ENCODE data around the gene PCIF1. TPM values are rescaled to one million over a fixed set of nuclear protein-coding genes. Genes with fewer than 3 reads are reported as not detected.
A peak's percentile ranks its signal among the peaks of the same experiment; 100 is the strongest.

The PCIF1 gene
- total and polyA plus RNA-seq, 9 of the 15 experiments (the other 6 are each of a cell fraction or from before 2014, with no cell fraction given): 5.8 to 29.4 (median 11.3) TPM

DNA sequence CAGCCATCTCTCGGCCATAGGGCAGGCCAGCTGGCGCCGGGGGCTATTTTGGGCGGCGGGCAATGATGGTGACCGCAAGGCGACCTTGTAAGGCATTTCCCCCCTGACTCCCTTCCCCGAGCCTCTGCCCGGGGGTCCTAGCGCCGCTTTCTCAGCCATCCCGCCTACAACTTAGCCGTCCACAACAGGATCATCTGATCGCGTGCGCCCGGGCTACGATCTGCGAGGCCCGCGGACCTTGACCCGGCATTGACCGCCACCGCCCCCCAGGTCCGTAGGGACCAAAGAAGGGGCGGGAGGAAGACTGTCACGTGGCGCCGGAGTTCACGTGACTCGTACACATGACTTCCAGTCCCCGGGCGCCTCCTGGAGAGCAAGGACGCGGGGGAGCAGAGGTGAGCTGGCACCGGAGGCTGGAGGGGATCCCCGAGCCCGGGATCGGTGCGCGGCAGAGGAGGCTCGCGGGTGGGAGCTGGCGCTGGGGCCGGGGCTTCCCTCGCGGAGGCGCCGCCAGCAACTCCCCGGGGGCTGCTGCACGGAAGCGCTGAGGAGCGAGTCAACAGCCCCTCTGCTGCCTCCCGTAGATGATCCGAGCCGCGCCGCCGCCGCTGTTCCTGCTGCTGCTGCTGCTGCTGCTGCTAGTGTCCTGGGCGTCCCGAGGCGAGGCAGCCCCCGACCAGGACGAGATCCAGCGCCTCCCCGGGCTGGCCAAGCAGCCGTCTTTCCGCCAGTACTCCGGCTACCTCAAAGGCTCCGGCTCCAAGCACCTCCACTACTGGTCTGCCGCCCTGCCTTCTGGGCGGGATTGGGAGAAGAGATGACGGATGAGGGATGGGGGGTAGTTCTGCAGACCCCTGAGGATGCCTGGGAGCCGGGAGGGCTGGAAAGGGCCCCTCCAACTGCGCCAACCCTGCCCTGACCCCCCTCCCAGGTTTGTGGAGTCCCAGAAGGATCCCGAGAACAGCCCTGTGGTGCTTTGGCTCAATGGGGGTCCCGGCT lies 43.2 kb upstream of the PCIF1 start, which contains the start of the genes CTSA and NEURL2 (continued):
- no peak for TF ChIP-seq PCBP1 (IDR thresholded peaks at IDR 0.05; ENCODE audit: low read depth, low read length, poor library complexity, severe bottlenecking)
- TF ChIP-seq ZNF449 (CRISPR knock-in tag; IDR thresholded peaks at IDR 0.05): no peak
- TF ChIP-seq ZFP30 (CRISPR knock-in tag; IDR thresholded peaks at IDR 0.05; ENCODE audit: borderline replicate concordance): no peak
- no peak for TF ChIP-seq ZNF311 (CRISPR knock-in tag; IDR thresholded peaks at IDR 0.05)
- no peak for TF ChIP-seq TFAM (CRISPR knock-in tag; conservative IDR thresholded peaks at IDR 0.05)
- TF ChIP-seq TAF1 (IDR thresholded peaks at IDR 0.05; ENCODE audit: control insufficient read depth, extremely low read depth, insufficient read depth, low read length, severe bottlenecking): peak; percentile 90
- TF ChIP-seq CHD2 (IDR thresholded peaks at IDR 0.05; ENCODE audit: low read depth, low read length): peak; percentile 4; the same call in 1 of the 2 replicates
- peak; percentile 63 for TF ChIP-seq ZBTB17 (CRISPR knock-in tag; IDR thresholded peaks at IDR 0.05)
- TF ChIP-seq CEBPG (CRISPR knock-in tag; IDR thresholded peaks at IDR 0.05): no peak
- no peak for TF ChIP-seq CEBPG (tag; conservative IDR thresholded peaks at IDR 0.05 in 1 of 2, IDR thresholded peaks at IDR 0.05 in 1 of 2)
- no peak for TF ChIP-seq EZH2 (IDR thresholded peaks at IDR 0.05; ENCODE audit: borderline replicate concordance, low read depth, low read length)
- TF ChIP-seq BHLHE40 (IDR thresholded peaks at IDR 0.05; ENCODE audit: low read length): peak; percentile 98
- 0 out of 2 replicates have a peak, but pooled peaks have one; percentile 36 for TF ChIP-seq SMAD4 (CRISPR knock-in tag; conservative IDR thresholded peaks at IDR 0.05)
- TF ChIP-seq, protein P1, sequence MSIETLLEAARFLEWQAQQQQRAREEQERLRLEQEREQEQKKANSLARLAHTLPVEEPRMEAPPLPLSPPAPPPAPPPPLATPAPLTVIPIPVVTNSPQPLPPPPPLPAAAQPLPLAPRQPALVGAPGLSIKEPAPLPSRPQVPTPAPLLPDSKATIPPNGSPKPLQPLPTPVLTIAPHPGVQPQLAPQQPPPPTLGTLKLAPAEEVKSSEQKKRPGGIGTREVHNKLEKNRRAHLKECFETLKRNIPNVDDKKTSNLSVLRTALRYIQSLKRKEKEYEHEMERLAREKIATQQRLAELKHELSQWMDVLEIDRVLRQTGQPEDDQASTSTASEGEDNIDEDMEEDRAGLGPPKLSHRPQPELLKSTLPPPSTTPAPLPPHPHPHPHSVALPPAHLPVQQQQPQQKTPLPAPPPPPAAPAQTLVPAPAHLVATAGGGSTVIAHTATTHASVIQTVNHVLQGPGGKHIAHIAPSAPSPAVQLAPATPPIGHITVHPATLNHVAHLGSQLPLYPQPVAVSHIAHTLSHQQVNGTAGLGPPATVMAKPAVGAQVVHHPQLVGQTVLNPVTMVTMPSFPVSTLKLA (conservative IDR thresholded peaks at IDR 0.05): peak; percentile 95 to 98
- no peak for TF ChIP-seq ZNF239 (CRISPR knock-in tag; IDR thresholded peaks at IDR 0.05)
- TF ChIP-seq NFE2 (IDR thresholded peaks at IDR 0.05; ENCODE audit: low read depth): no peak
- TF ChIP-seq WHSC1 (IDR thresholded peaks at IDR 0.05; ENCODE audit: low read length): no peak
- no peak for TF ChIP-seq NR2C2 (CRISPR knock-in tag; IDR thresholded peaks at IDR 0.05)
- peak; percentile 90 for TF ChIP-seq NR2C2 (tag; IDR thresholded peaks at IDR 0.05)
- no peak for TF ChIP-seq ZNF282 (CRISPR knock-in tag; IDR thresholded peaks at IDR 0.05)
- no peak for TF ChIP-seq ELK3 (CRISPR knock-in tag; IDR thresholded peaks at IDR 0.05)

Data from K562 (cell line).